HG02798 (cell line): ENCODE measurements around the gene CD84.
"Not testable (repeated sequence)": the region's sequence is repeated elsewhere in the genome, so short reads cannot be mapped to it uniquely, and the experiment has no call there.

Experiments used
- ATAC-seq: cut with Tn5 transposase; IDR thresholded peaks from one replicate; pipeline ENCODE4 v1.9.1; 2021; ENCODE audit warnings: mild to moderate bottlenecking; ENCODE audit not compliant: unreplicated experiment, poor library complexity

Gene CD84

DNA sequence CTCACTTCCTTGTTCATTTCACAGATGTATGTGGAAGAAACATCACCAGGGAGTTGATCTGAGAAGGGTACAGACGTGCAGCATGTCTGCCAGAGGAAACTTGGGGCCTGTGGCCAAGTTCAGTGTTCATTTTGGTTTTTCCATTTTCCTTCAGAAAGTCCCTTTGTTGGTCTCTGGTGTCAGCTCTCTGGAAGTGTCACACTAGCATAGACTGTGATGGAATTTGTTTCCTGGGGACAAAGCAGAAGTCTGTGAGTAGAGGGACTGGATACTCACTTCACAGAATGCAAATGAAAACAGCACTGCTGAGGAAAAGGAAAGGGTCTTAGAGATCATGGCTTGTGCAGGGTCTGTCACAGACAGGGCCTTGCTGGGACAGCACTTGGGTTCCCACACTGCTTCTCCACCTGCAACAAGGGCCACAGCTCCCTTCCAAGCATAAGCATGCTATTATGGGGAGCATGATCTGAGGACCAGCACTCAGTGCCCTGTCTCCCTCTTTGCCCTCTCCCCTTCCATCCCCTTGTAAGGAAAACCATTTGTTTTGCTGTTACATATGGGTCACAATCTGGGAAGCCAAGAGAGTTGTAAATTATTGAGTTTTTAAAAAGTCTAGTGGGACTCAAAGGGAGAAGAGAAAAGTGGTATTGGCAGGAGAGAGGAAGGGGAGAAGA lies 31.4 kb upstream of the CD84 start:
- ATAC-seq: no peak

DNA sequence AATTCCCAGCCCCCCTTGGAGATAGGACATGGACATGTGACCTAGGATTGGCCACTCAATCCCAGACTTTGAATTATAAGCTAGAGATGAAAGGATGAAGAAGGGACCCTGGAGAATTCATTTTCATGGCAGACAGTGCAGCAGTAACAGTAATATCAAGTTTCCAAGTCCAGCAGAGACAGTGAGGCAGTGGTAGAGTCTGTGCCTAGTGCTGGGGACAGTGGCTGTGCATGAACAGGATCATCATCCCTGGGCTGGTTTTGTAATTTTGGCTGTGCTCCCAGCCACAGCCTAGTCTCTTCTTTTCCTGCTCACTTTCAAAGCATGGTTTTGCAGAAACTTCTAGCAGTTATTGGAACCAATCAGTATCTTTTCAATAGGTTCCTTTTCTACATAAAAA lies 29.6 kb upstream of the CD84 start:
- ATAC-seq: no peak

GRCh38 chr1:160608514-160608913 lies 29.2 kb upstream of the CD84 start:
- ATAC-seq: no peak

DNA sequence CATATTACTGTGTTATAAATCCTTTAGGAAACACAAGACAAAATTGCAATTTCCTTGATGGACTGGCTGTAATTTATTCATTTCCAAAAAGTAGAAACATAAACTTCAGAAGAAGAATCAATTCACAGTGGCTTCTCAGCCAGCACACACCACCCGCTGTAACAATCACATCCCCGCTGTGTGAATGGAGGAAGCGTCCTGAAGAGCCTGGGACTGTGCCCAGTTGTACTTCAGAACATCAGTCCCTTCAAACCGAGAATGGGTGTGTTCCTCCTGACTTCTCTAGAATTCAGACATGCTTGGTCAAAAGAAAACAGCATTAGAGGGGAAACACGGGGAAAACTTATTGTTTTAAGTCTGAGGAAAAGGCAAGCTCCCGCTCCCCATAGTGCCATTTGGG lies 28.8 kb upstream of the CD84 start:
- ATAC-seq: no peak

DNA sequence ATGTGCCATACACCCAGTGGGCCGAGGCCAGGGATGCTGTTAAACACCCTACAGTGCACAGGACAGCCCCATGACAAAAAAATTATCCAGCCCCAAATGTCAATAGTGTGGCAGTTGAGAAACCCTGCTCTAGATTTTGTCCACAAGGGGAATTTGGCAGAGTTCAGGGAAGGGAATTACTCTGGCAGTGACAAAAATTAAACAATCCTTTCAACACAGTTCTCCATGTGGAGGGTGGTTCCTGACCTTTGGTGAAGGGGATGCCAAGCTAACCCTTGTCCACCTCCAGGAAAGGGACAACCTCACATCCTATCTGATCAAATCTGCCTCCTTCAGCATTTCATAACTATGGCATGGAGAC lies 28.4 kb upstream of the CD84 start:
- ATAC-seq: peak; percentile 11

DNA sequence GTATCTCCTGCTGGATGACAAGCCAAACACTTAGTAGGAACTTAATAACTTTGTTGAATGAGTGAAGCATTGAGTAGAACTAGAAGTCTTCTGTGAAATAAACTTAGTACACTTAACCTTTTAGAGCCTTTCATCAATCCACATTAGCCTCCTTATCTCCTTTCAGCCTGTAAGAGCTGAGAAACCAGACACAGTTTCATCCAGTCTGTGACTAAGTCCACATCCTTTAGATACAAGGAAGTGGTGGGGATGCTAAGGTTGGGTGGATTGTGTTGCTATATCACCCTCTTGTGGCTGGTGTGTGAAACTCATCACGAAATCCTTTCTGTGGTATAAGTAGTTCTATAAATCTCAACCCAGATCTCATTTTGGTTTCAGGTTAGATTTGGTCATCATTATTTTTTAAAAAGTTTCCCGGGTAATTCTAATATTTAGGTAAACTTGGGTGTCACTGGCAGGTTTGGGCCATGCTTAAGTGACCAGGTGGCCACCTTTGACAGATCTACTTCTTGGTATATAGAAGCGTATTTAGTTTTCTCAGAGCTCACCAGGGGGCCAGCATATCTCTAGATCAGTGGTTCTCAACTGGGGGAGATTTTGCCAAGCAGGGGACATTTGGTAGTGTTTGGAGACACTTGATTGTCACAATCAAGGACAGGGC lies 27.8 kb upstream of the CD84 start:
- ATAC-seq: peak; percentile 75

GRCh38 chr1:160606611-160607010 lies 27.3 kb upstream of the CD84 start:
- peak; percentile 4 for ATAC-seq

DNA sequence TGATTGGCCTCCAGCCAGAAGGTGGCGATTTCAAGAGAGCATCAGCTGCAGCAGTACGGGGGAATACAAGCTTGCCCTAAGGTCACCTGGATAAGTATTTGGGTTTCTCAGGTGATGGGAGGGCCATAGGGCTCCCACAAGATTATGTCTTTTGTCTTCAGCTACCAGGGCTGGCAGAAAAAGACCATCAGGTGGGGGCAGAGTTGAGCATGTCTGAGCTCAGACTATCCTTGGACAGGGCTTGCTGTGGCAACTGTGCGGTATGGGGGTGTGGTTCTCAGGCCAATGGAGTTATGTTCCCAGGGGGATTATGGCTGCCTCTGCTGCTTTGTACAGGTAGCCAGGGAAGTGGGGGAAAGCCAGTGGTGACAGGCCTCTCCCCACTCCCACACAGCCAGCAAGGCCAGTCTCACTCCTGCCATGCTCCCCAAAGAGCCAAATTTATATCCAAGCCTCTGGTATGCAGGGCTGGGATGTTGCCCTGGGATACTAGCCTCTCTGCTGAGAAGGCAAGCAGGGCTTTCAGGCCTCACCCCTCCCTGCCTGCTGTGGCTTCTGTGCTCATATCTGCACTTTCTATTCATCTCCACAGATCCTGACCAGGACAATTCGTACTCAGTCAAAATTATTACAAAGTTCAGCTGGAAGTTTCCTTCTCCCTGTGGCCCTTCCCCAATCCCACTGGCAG lies 26.6 kb upstream of the CD84 start:
- no peak for ATAC-seq

GRCh38 chr1:160605205-160605604 lies 25.9 kb upstream of the CD84 start:
- ATAC-seq: no peak

DNA sequence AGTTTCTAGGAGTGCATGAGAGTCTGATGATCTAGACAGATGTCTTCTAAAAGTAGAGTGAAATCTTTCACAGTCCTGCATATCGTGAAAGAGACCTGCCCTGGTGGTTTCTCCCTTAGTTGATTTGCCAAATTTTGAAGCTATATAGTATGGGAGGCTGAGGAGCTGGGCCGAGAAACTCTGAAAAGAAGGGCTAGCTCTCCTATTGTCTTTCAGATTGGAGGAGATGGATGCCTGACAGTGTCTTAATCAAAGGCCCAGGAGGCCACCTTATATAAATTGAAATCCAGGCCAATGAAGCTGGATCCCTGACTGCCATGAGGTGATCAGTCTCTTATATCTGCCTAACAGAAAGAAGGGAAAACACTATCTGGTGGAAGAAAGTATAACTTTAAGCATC lies 18.4 kb upstream of the CD84 start:
- ATAC-seq: no peak

DNA sequence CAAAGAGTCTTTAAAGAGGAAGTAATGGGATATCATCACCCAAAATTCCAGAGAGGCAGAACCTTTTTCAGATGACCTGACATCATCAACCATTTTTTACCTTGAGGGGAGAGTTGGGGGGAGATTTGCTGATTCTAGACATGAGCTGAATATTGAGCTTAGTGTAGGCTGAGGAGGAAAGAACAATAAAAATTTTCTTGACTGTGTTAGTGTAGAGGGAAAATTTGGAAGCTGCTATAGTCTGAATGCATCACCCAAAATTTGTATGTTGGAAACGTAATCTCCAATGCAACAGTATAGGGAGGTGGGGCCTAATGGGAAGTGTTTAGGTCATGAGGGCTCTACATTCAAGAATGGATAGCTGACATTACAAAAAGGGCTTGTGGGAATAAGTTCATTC lies 17.8 kb upstream of the CD84 start:
- ATAC-seq: no peak

GRCh38 chr1:160590488-160590887 lies 11.2 kb upstream of the CD84 start:
- no peak for ATAC-seq

- no peak for ATAC-seq
Measured at GRCh38 chr1:160588468-160588867, 9.2 kb upstream of the CD84 start.

DNA sequence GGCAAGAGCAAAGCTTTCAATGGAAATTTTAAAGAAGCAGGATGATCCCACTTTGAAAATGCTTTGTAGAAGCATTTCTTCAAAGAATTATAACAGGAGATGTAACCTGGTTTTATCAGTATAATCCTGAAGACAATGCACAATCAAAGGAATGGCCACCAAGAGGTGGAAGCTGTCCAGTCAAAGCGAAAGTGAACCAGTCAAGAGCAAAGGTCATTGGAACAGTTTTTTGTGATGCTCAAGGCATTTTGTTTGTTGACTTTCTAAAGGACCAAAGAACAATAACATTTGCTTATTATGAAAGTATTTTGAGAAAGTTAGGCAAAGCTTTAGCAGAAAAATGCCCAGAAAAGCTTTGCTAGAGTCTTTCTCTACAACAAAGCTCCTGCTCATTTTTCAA lies 5.5 kb upstream of the CD84 start:
- ATAC-seq: no peak

- not testable (repeated sequence) for ATAC-seq
Measured at GRCh38 chr1:160582976-160583375, 3.7 kb upstream of the CD84 start.

DNA sequence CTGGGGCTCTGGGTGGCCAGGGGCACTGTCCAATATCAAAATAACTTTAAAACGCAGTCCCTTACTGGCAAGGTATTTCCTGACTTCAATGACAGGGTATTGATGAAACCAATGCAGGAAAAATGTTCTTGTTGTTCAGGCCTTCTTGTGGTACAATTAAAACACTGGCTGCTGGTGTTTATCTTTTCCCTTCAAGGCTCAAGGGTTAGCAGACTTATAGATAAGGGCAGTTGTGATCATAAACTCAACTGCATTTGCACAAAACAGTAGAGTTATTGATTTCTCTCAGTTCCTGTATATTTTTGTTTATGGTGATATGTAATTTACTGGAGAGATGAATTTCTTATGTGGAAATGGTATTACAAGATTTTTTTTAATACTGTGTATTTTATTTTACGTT lies 2.7 kb upstream of the CD84 start:
- no peak for ATAC-seq

- no peak for ATAC-seq
Measured at GRCh38 chr1:160580221-160580812, 1.0 kb upstream of the CD84 start.

DNA sequence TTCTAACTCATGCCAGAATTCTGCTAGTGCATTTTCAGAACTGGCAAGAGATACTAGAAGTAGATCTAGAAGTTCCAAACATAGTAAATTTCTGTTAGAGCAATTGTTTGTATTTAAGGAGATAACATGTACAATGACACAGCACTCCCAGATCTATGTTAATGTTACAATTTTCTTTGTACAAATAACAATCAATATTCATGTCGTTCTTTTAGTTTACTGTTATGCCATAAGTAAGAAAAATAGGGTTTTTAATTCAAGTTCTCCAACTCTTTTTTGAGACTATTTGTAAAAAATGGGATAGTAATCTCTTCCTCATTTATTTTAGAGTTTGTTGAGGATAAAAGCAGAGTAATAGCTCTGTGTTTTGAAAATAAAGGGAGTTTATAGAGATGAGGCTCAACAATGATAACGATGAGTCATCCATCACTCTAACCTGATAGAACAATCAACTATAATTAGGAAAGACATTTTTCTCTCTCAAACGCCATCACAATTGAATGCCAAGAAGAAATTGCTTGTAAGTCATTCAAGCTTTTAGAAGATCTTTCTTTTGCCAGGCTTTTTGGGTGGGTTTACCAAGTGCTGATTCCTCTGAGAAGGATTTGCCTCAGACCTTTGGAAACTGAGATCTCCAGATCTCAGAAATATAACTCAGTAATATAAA lies 638 bp downstream of the CD84 start:
- peak; percentile 5 for ATAC-seq

- ATAC-seq: no peak
Measured at GRCh38 chr1:160578175-160578524, 1.1 kb downstream of the CD84 start.

- ATAC-seq: no peak
Measured at GRCh38 chr1:160577671-160578070, 1.6 kb downstream of the CD84 start.

- no peak for ATAC-seq
Measured at GRCh38 chr1:160576884-160577283, 2.4 kb downstream of the CD84 start.
